SK-N-SH treated with all-trans-retinoic acid at 6 μM for 48 hours (cell line): ENCODE results near the gene TF.

ENCODE experiments used
- BACH2 ChIP-seq: fragments of 250-450 bp; sonication (Bioruptor Pico); IDR thresholded peaks from 2 replicates; pipeline ENCODE4 v1.9.0; 2021; ENCODE audit warnings: mild to moderate bottlenecking, borderline replicate concordance
- CSDC2 ChIP-seq: fragments of 250-450 bp; sonication (Bioruptor Pico); IDR thresholded peaks from 2 replicates; pipeline ENCODE4 v1.5.0; 2020; ENCODE audit warnings: mild to moderate bottlenecking, moderate library complexity
- ESRRG ChIP-seq: fragments of 250-450 bp; sonication (Bioruptor Pico); IDR thresholded peaks from 2 replicates; pipeline ENCODE4 v1.6.1; 2021; ENCODE audit warnings: mild to moderate bottlenecking
- GLIS3 ChIP-seq: fragments of 250-450 bp; sonication (Bioruptor Pico); IDR thresholded peaks from 2 replicates; pipeline ENCODE4 v1.5.0; 2020; ENCODE audit warnings: mild to moderate bottlenecking, moderate library complexity
- PATZ1 ChIP-seq: fragments of 250-450 bp; sonication (Bioruptor Pico); IDR thresholded peaks from 2 replicates; pipeline ENCODE4 v1.8.0; 2020; ENCODE audit warnings: mild to moderate bottlenecking, moderate library complexity, borderline replicate concordance
- POU6F1 ChIP-seq: fragments of 250-450 bp; sonication (Bioruptor Pico); IDR thresholded peaks from 2 replicates; pipeline ENCODE4 v1.8.0; 2021; ENCODE audit warnings: low read depth, mild to moderate bottlenecking, moderate library complexity, borderline replicate concordance
- SNAI2 ChIP-seq: fragments of 250-450 bp; sonication (Bioruptor Pico); IDR thresholded peaks from 2 replicates; pipeline ENCODE4 v1.5.0; 2020; ENCODE audit warnings: mild to moderate bottlenecking, moderate library complexity
- TCF4 ChIP-seq: fragments of 250-450 bp; sonication (Bioruptor Pico); IDR thresholded peaks from 2 replicates; pipeline ENCODE4 v1.8.0; 2021; ENCODE audit warnings: mild to moderate bottlenecking, moderate library complexity, borderline replicate concordance
- ZFP30 ChIP-seq: fragments of 450-650 bp; formaldehyde crosslinking; IDR thresholded peaks from 2 replicates; pipeline ENCODE4 v1.5.0; 2022; ENCODE audit warnings: mild to moderate bottlenecking, moderate library complexity
- ZNF565 ChIP-seq: fragments of 450-650 bp; formaldehyde crosslinking; conservative IDR thresholded peaks from 2 replicates; pipeline ENCODE4 v1.5.0; 2020; ENCODE audit warnings: low read depth, mild to moderate bottlenecking, moderate library complexity

GRCh38 chr3:133827136-133827535 lies 80.9 kb downstream of the TF start:
- TF ChIP-seq POU6F1 (CRISPR knock-in tag) (no peak), CSDC2 (CRISPR knock-in tag) (no peak), PATZ1 (CRISPR knock-in tag) (no peak), ZNF565 (CRISPR knock-in tag) (no peak), SNAI2 (CRISPR knock-in tag) (no peak), ESRRG (no peak), ZFP30 (CRISPR knock-in tag) (no peak), TCF4 (CRISPR knock-in tag) (no peak), BACH2 (CRISPR knock-in tag) (no peak), GLIS3 (CRISPR knock-in tag) (no peak)
